SK-N-SH (cell line): ENCODE data around the gene MCTP1.

Experiments
- CTCF ChIP-seq: fragments of 200-600 bp; sonication (generic); IDR thresholded peaks from 2 replicates; pipeline ENCODE4 v1.6.1; 2017; ENCODE audit warnings: antibody characterized with exemption, mild to moderate bottlenecking, moderate library complexity
- EP300 ChIP-seq, 2 experiments: IDR thresholded peaks; 2 replicates each; pipeline versions ENCODE4 v1.4.0 to v1.6.1; 2012; ENCODE audit warnings: borderline replicate concordance in 1 of 2, low read depth in 1 of 2, low read length in 1 of 2
- FOXJ3 ChIP-seq: sonication (generic); formaldehyde crosslinking; IDR thresholded peaks from 2 replicates; pipeline ENCODE4 v1.5.1; 2020; ENCODE audit warnings: mild to moderate bottlenecking, missing genetic modification reagents
- TAF1 ChIP-seq: IDR thresholded peaks from 2 replicates; pipeline ENCODE4 v1.6.1; 2012; ENCODE audit warnings: low read depth, mild to moderate bottlenecking, low read length, moderate library complexity, borderline replicate concordance
- USF1 ChIP-seq: IDR thresholded peaks from 2 replicates; pipeline ENCODE4 v1.4.0; 2012; ENCODE audit warnings: low read depth, borderline replicate concordance
- TF ChIP-seq, protein P1 (sequence below): IDR thresholded peaks from 2 replicates; pipeline ENCODE4 v1.4.0; 2012; ENCODE audit warnings: low read depth
- TF ChIP-seq, protein P2 (sequence below): IDR thresholded peaks from 2 replicates; pipeline ENCODE4 v1.6.1; 2012; ENCODE audit warnings: mild to moderate bottlenecking, low read depth, low read length, moderate library complexity
- TF ChIP-seq, protein P3 (sequence below): IDR thresholded peaks from 2 replicates; pipeline ENCODE4 v1.4.0; 2012; ENCODE audit warnings: low read depth, borderline replicate concordance

- TF ChIP-seq, protein P1, sequence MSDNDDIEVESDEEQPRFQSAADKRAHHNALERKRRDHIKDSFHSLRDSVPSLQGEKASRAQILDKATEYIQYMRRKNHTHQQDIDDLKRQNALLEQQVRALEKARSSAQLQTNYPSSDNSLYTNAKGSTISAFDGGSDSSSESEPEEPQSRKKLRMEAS = no peak
- TF ChIP-seq, protein P2, sequence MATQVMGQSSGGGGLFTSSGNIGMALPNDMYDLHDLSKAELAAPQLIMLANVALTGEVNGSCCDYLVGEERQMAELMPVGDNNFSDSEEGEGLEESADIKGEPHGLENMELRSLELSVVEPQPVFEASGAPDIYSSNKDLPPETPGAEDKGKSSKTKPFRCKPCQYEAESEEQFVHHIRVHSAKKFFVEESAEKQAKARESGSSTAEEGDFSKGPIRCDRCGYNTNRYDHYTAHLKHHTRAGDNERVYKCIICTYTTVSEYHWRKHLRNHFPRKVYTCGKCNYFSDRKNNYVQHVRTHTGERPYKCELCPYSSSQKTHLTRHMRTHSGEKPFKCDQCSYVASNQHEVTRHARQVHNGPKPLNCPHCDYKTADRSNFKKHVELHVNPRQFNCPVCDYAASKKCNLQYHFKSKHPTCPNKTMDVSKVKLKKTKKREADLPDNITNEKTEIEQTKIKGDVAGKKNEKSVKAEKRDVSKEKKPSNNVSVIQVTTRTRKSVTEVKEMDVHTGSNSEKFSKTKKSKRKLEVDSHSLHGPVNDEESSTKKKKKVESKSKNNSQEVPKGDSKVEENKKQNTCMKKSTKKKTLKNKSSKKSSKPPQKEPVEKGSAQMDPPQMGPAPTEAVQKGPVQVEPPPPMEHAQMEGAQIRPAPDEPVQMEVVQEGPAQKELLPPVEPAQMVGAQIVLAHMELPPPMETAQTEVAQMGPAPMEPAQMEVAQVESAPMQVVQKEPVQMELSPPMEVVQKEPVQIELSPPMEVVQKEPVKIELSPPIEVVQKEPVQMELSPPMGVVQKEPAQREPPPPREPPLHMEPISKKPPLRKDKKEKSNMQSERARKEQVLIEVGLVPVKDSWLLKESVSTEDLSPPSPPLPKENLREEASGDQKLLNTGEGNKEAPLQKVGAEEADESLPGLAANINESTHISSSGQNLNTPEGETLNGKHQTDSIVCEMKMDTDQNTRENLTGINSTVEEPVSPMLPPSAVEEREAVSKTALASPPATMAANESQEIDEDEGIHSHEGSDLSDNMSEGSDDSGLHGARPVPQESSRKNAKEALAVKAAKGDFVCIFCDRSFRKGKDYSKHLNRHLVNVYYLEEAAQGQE = no peak
- TF ChIP-seq CTCF (no peak), FOXJ3 (CRISPR knock-in tag) (no peak), USF1 (no peak), TAF1 (no peak), EP300 (IDR thresholded peaks at IDR 0.05; ENCODE audit: borderline replicate concordance in 1 of 2, low read depth in 1 of 2, low read length in 1 of 2) (no peak)
- TF ChIP-seq, protein P3, sequence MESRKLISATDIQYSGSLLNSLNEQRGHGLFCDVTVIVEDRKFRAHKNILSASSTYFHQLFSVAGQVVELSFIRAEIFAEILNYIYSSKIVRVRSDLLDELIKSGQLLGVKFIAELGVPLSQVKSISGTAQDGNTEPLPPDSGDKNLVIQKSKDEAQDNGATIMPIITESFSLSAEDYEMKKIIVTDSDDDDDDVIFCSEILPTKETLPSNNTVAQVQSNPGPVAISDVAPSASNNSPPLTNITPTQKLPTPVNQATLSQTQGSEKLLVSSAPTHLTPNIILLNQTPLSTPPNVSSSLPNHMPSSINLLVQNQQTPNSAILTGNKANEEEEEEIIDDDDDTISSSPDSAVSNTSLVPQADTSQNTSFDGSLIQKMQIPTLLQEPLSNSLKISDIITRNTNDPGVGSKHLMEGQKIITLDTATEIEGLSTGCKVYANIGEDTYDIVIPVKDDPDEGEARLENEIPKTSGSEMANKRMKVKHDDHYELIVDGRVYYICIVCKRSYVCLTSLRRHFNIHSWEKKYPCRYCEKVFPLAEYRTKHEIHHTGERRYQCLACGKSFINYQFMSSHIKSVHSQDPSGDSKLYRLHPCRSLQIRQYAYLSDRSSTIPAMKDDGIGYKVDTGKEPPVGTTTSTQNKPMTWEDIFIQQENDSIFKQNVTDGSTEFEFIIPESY = no peak
These were observed 60.0 kb downstream of the MCTP1 start for GRCh38 chr5:95224701-95225459.
